Thyroid gland (tissue), 4 donors: ENCODE measurements around the gene NR6A1.

Experiments
- POLR2A ChIP-seq, 2 donors: fragments of 450-650 bp; IDR thresholded peaks; one replicate each; pipeline ENCODE4 v1.6.1; 2017; ENCODE audit warnings: antibody characterized with exemption in 2 of 2, mild to moderate bottlenecking in 2 of 2, moderate library complexity in 1 of 2
- TF ChIP-seq, protein P1 (sequence below), 6 experiments: fragments of 200-600 bp in 3 of 6; fragments of 450-650 bp in 3 of 6; sonication (generic) in 3 of 6; IDR thresholded peaks; one replicate each; pipeline ENCODE4 v1.5.1; 2016 to 2019; ENCODE audit warnings: antibody characterized with exemption in 6 of 6, mild to moderate bottlenecking in 2 of 6, inconsistent platforms in 1 of 6, moderate library complexity in 1 of 6

DNA sequence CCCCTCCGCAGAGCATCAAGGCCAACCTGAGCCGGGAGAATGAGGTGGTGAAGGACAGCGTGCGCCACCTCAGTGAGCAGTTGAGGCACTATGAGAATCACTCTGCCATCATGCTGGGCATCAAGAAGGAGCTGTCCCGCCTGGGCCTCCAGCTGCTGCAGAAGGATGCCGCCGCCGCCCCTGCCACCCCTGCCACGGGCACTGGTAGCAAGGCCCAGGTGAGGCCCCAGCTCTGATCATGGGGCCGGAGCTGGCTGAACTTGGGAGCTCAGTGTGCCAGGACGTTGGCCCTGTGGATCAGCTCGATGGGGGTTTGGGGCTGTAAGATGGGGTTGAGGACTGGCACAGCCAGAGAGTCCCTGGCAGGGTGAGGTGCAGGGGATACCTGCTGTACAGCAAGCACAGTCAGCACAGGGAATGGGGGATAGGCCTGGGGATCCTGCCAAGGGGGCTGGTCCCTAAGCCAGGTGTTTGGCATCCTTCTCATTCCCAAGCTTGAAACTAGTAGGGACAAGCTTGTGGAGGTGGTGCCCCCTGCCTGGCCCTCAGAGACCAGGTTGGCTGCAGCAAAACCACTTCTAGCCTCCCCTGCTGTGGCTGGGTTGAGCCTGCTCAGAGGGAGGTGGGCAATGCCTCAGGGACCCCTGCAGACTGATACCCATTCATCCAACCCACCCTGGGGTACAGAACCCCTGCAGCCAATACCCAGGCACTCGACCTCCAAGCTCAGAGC, 28.3 kb upstream of the NR6A1 start:
- TF ChIP-seq, protein P1, sequence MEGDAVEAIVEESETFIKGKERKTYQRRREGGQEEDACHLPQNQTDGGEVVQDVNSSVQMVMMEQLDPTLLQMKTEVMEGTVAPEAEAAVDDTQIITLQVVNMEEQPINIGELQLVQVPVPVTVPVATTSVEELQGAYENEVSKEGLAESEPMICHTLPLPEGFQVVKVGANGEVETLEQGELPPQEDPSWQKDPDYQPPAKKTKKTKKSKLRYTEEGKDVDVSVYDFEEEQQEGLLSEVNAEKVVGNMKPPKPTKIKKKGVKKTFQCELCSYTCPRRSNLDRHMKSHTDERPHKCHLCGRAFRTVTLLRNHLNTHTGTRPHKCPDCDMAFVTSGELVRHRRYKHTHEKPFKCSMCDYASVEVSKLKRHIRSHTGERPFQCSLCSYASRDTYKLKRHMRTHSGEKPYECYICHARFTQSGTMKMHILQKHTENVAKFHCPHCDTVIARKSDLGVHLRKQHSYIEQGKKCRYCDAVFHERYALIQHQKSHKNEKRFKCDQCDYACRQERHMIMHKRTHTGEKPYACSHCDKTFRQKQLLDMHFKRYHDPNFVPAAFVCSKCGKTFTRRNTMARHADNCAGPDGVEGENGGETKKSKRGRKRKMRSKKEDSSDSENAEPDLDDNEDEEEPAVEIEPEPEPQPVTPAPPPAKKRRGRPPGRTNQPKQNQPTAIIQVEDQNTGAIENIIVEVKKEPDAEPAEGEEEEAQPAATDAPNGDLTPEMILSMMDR (IDR thresholded peaks at IDR 0.05): no peak
- no peak for TF ChIP-seq POLR2A (IDR thresholded peaks at IDR 0.05)
